Measurements from ENCODE around the gene OPA1. TPM values are rescaled to one million over a fixed set of nuclear protein-coding genes. Genes with fewer than 3 reads are reported as not detected.

The OPA1 gene
- total RNA-seq, 1 experiment from 2014 or later = 76.1 TPM

GRCh38 chr3:193712938-193713337 is 119.9 kb downstream of the OPA1 start:
- H3K4me3 ChIP-seq = no peak overlapping the region
- no peaks in the 10 kb centered on the region for H3K9me3 ChIP-seq (replicated peaks)
- H3K36me3 ChIP-seq = no peaks in the 10 kb centered on the region
- no peaks in the 10 kb centered on the region for H3K4me1 ChIP-seq (replicated peaks)
- no peak for DNase-seq (ENCODE audit: low read depth in 1 of 2, low spot score in 2 of 2)
- no peaks in the 10 kb centered on the region for H3K27me3 ChIP-seq (replicated peaks)
- no peak overlapping the region for H3K27ac ChIP-seq

GRCh38 chr3:193714523-193715137 is 121.6 kb downstream of the OPA1 start:
- Histone ChIP-seq H3K9me3 (replicated peaks) (no peaks in the 10 kb centered on the region), H3K4me3 (no peak overlapping the region), H3K27ac (no peak overlapping the region), H3K4me1 (replicated peaks) (no peaks in the 10 kb centered on the region), H3K27me3 (replicated peaks) (no peaks in the 10 kb centered on the region), H3K36me3 (no peaks in the 10 kb centered on the region)
- DNase-seq (ENCODE audit: low read depth in 1 of 2, low spot score in 2 of 2) = no peak

- Histone ChIP-seq H3K27me3 (replicated peaks) (no peaks in the 10 kb centered on the region), H3K27ac (no peak overlapping the region), H3K4me1 (replicated peaks) (no peaks in the 10 kb centered on the region), H3K36me3 (no peaks in the 10 kb centered on the region), H3K4me3 (no peak overlapping the region), H3K9me3 (replicated peaks) (no peaks in the 10 kb centered on the region)
- DNase-seq (ENCODE audit: low read depth in 1 of 2, low spot score in 2 of 2) = no peak
These were observed 123.1 kb downstream of the OPA1 start for GRCh38 chr3:193716150-193716549.

GRCh38 chr3:193719735-193720134 is 126.7 kb downstream of the OPA1 start:
- H3K4me1 ChIP-seq (replicated peaks) = no peaks in the 10 kb centered on the region
- no peaks in the 10 kb centered on the region for H3K27me3 ChIP-seq (replicated peaks)
- H3K4me3 ChIP-seq = no peak overlapping the region
- H3K36me3 ChIP-seq = no peaks in the 10 kb centered on the region
- H3K27ac ChIP-seq = no peak overlapping the region
- no peaks in the 10 kb centered on the region for H3K9me3 ChIP-seq (replicated peaks)
- DNase-seq (ENCODE audit: low read depth in 1 of 2, low spot score in 2 of 2) = no peak

GRCh38 chr3:193720169-193720568 is 127.2 kb downstream of the OPA1 start:
- no peak for DNase-seq (ENCODE audit: low read depth in 1 of 2, low spot score in 2 of 2)
- Histone ChIP-seq H3K4me3 (no peak overlapping the region), H3K27ac (no peak overlapping the region), H3K4me1 (replicated peaks) (no peaks in the 10 kb centered on the region), H3K27me3 (replicated peaks) (no peaks in the 10 kb centered on the region), H3K36me3 (no peaks in the 10 kb centered on the region), H3K9me3 (replicated peaks) (no peaks in the 10 kb centered on the region)

GRCh38 chr3:193722566-193722965 is 129.6 kb downstream of the OPA1 start:
- Histone ChIP-seq H3K4me1 (replicated peaks) (no peaks in the 10 kb centered on the region), H3K36me3 (no peaks in the 10 kb centered on the region), H3K27me3 (replicated peaks) (no peaks in the 10 kb centered on the region), H3K27ac (no peak overlapping the region), H3K9me3 (replicated peaks) (no peaks in the 10 kb centered on the region), H3K4me3 (no peak overlapping the region)
- DNase-seq (ENCODE audit: low read depth in 1 of 2, low spot score in 2 of 2) = no peak

GRCh38 chr3:193727089-193727488 is 134.1 kb downstream of the OPA1 start:
- Histone ChIP-seq H3K4me1 (replicated peaks) (no peaks in the 10 kb centered on the region; the same call in 1 of the 2 replicates), H3K27me3 (replicated peaks) (no peaks in the 10 kb centered on the region), H3K36me3 (no peaks in the 10 kb centered on the region), H3K27ac (no peak overlapping the region), H3K9me3 (replicated peaks) (no peaks in the 10 kb centered on the region), H3K4me3 (no peak overlapping the region)
- DNase-seq (ENCODE audit: low read depth in 1 of 2, low spot score in 2 of 2) = no peak

GRCh38 chr3:193728429-193729087 is 135.6 kb downstream of the OPA1 start:
- no peak overlapping the region for H3K4me3 ChIP-seq
- no peak overlapping the region for H3K27ac ChIP-seq
- no peaks in the 10 kb centered on the region for H3K27me3 ChIP-seq (replicated peaks)
- no peaks in the 10 kb centered on the region for H3K9me3 ChIP-seq (replicated peaks)
- DNase-seq (ENCODE audit: low read depth in 1 of 2, low spot score in 2 of 2) = no peak
- no peaks in the 10 kb centered on the region; the same call in 1 of the 2 replicates for H3K4me1 ChIP-seq (replicated peaks)
- no peaks in the 10 kb centered on the region for H3K36me3 ChIP-seq

- Histone ChIP-seq H3K27ac (no peak overlapping the region), H3K36me3 (no peaks in the 10 kb centered on the region), H3K4me3 (no peak overlapping the region), H3K9me3 (replicated peaks) (no peaks in the 10 kb centered on the region), H3K4me1 (replicated peaks) (no peaks in the 10 kb centered on the region; the same call in 1 of the 2 replicates), H3K27me3 (replicated peaks) (no peaks in the 10 kb centered on the region)
- no peak for DNase-seq (ENCODE audit: low read depth in 1 of 2, low spot score in 2 of 2)
These were observed 136.1 kb downstream of the OPA1 start for GRCh38 chr3:193729088-193729465.

- no peaks in the 10 kb centered on the region; the same call in 1 of the 2 replicates for H3K4me1 ChIP-seq (replicated peaks)
- no peak for DNase-seq (ENCODE audit: low read depth in 1 of 2, low spot score in 2 of 2)
- no peaks in the 10 kb centered on the region for H3K36me3 ChIP-seq
- no peaks in the 10 kb centered on the region for H3K27me3 ChIP-seq (replicated peaks)
- no peaks in the 10 kb centered on the region for H3K9me3 ChIP-seq (replicated peaks)
- no peak overlapping the region for H3K4me3 ChIP-seq
- H3K27ac ChIP-seq = no peak overlapping the region
These were observed 136.6 kb downstream of the OPA1 start for GRCh38 chr3:193729601-193730000.

- Histone ChIP-seq H3K27ac (no peak overlapping the region), H3K4me3 (no peak overlapping the region), H3K4me1 (replicated peaks) (no peaks in the 10 kb centered on the region; the same call in 1 of the 2 replicates), H3K36me3 (no peaks in the 10 kb centered on the region), H3K9me3 (replicated peaks) (no peaks in the 10 kb centered on the region), H3K27me3 (replicated peaks) (no peaks in the 10 kb centered on the region)
- DNase-seq (ENCODE audit: low read depth in 1 of 2, low spot score in 2 of 2) = no peak
These were observed 137.5 kb downstream of the OPA1 start for GRCh38 chr3:193730511-193730910.

GRCh38 chr3:193730976-193731375 is 138.0 kb downstream of the OPA1 start:
- H3K4me1 ChIP-seq (replicated peaks) = no peaks in the 10 kb centered on the region; the same call in 1 of the 2 replicates
- H3K9me3 ChIP-seq (replicated peaks) = no peaks in the 10 kb centered on the region
- H3K36me3 ChIP-seq = no peaks in the 10 kb centered on the region
- H3K27ac ChIP-seq = no peak overlapping the region
- no peaks in the 10 kb centered on the region for H3K27me3 ChIP-seq (replicated peaks)
- DNase-seq (ENCODE audit: low read depth in 1 of 2, low spot score in 2 of 2) = no peak
- no peak overlapping the region for H3K4me3 ChIP-seq

- no peak for DNase-seq (ENCODE audit: low read depth in 1 of 2, low spot score in 2 of 2)
- no peaks in the 10 kb centered on the region; the same call in 1 of the 2 replicates for H3K4me1 ChIP-seq (replicated peaks)
- no peaks in the 10 kb centered on the region for H3K27me3 ChIP-seq (replicated peaks)
- no peaks in the 10 kb centered on the region for H3K9me3 ChIP-seq (replicated peaks)
- H3K27ac ChIP-seq = no peak overlapping the region
- H3K4me3 ChIP-seq = no peak overlapping the region
- no peaks in the 10 kb centered on the region for H3K36me3 ChIP-seq
These were observed 138.6 kb downstream of the OPA1 start for GRCh38 chr3:193731656-193732055.

- Histone ChIP-seq H3K27me3 (replicated peaks) (no peaks in the 10 kb centered on the region), H3K36me3 (no peaks in the 10 kb centered on the region), H3K9me3 (replicated peaks) (no peaks in the 10 kb centered on the region), H3K4me3 (no peak overlapping the region), H3K27ac (no peak overlapping the region), H3K4me1 (replicated peaks) (no peaks in the 10 kb centered on the region; the same call in 1 of the 2 replicates)
- DNase-seq (ENCODE audit: low read depth in 1 of 2, low spot score in 2 of 2) = peak; percentile 37 to 69
These were observed 139.4 kb downstream of the OPA1 start for GRCh38 chr3:193732391-193732790.
